CD4-positive, alpha-beta memory T cell (primary cell): ENCODE results near the gene ASIC4. TPM values are rescaled to one million over a fixed set of nuclear protein-coding genes. Genes with fewer than 3 reads are reported as not detected.
A peak's percentile ranks its signal among the peaks of the same experiment; 100 is the strongest.

ENCODE experiments used
- CTCF ChIA-PET: fragments of 350-600 bp; sonication (Branson Sonifier 250); formaldehyde crosslinking; loops from one replicate; lab custom pipeline; 2021; ENCODE audit warnings: inconsistent platforms; ENCODE audit not compliant: partially characterized antibody; lab: Charles Lee
- POLR2A ChIA-PET: fragments of 350-600 bp; sonication (Branson Sonifier 250); formaldehyde crosslinking; loops from one replicate; lab custom pipeline; 2021; ENCODE audit not compliant: partially characterized antibody; lab: Charles Lee
- DNase-seq, 5 donors: peaks; one replicate each; pipeline versions ENCODE4 v3.0.0 to v3.0.0-alpha.2; 2020 to 2022; ENCODE audit warnings: mixed read lengths in 1 of 5
- H3K27ac ChIP-seq: one replicate; pipeline ENCODE4 v1.7.0; 2013; ENCODE audit warnings: low read depth, low read length
- H3K27me3 ChIP-seq: 2 replicates; pipeline ENCODE4 v1.7.0; 2013; ENCODE audit warnings: mild to moderate bottlenecking, low read length, moderate library complexity; ENCODE audit not compliant: insufficient read depth
- H3K36me3 ChIP-seq: 2 replicates; pipeline ENCODE4 v1.7.0; 2013; ENCODE audit warnings: mild to moderate bottlenecking, low read length, moderate library complexity; ENCODE audit not compliant: insufficient read depth
- H3K4me1 ChIP-seq: 2 replicates; pipeline ENCODE4 v1.7.0; 2013; ENCODE audit warnings: mild to moderate bottlenecking, low read length, moderate library complexity; ENCODE audit not compliant: insufficient read depth
- H3K4me3 ChIP-seq, 2 donors: one replicate each; pipeline ENCODE4 v1.7.0; 2013; ENCODE audit warnings: low read length in 2 of 2, mild to moderate bottlenecking in 1 of 2
- H3K9me3 ChIP-seq, 2 donors: one replicate each; pipeline ENCODE4 v1.7.0; 2013; ENCODE audit warnings: low read length in 2 of 2, control low read depth in 1 of 2; ENCODE audit not compliant: control insufficient read depth in 1 of 2
- H3K27ac Mint-ChIP-seq, 7 donors: one replicate each; pipeline ENCODE4 v1.8.0; 2020 to 2021; ENCODE audit warnings: mixed read lengths in 7 of 7, mild to moderate bottlenecking in 6 of 7, inconsistent platforms in 3 of 7, moderate library complexity in 3 of 7
- H3K27me3 Mint-ChIP-seq, 2 donors: one replicate each; pipeline ENCODE4 v1.8.0; 2020 to 2021; ENCODE audit warnings: mixed read lengths in 2 of 2
- H3K36me3 Mint-ChIP-seq, 2 donors: one replicate each; pipeline ENCODE4 v1.8.0; 2020 to 2021; ENCODE audit warnings: mixed read lengths in 2 of 2, inconsistent platforms in 1 of 2, mild to moderate bottlenecking in 1 of 2
- H3K4me1 Mint-ChIP-seq, 4 donors: one replicate each; pipeline ENCODE4 v1.8.0; 2020 to 2021; ENCODE audit warnings: mixed read lengths in 4 of 4, mild to moderate bottlenecking in 1 of 4
- H3K4me3 Mint-ChIP-seq, 8 donors: one replicate each; pipeline ENCODE4 v1.8.0; 2020 to 2021; ENCODE audit warnings: mixed read lengths in 8 of 8, mild to moderate bottlenecking in 7 of 8, moderate library complexity in 6 of 8, inconsistent platforms in 3 of 8
- H3K9me3 Mint-ChIP-seq, 8 donors: one replicate each; pipeline ENCODE4 v1.8.0; 2020 to 2021; ENCODE audit warnings: mixed read lengths in 8 of 8, mild to moderate bottlenecking in 5 of 8, inconsistent platforms in 3 of 8, moderate library complexity in 1 of 8
- intact Hi-C: fragments of 100-400 bp; cut with micrococcal nuclease; formaldehyde crosslinking; loops from one replicate; pipeline ENCODE4 v1.15.1; 2023
- polyA plus RNA-seq, 2 donors: library from polyadenylated mRNA; unstranded; fragments of 300-500 nt; fragmentation: Illumina TruSeq; gene quantifications; one replicate each; pipeline ENCODE4 v1.2.3, GENCODE V29; 2021
- total RNA-seq, 2 experiments: library from RNA; stranded (reverse); gene quantifications; one replicate each; pipeline ENCODE4 v1.2.3, GENCODE V29; 2021

Gene ASIC4
- total and polyA plus RNA-seq, 4 experiments from 2014 or later = 0.09 to 0.22 TPM; not detected in 2

GRCh38 chr2:219470429-219470828 lies 43.9 kb upstream of the ASIC4 start:
- H3K9me3 Mint-ChIP-seq = peaks cover 0 to 2% (median 0%) of the 10 kb centered on the region in 8 donors
- Histone ChIP-seq H3K36me3 (no peaks in the 10 kb centered on the region), H3K4me3 (no peak overlapping the region), H3K27ac (no peak overlapping the region), H3K27me3 (no peaks in the 10 kb centered on the region), H3K4me1 (no peaks in the 10 kb centered on the region), H3K9me3 (no peaks in the 10 kb centered on the region)
- H3K27ac Mint-ChIP-seq = peak overlapping the region in 1 of 7 donors; percentile 60
- ChIA-PET POLR2A (no interaction called here), CTCF (interaction anchor here (10.5 kb wide), 1 partner anchor 59 kb away, joined by 57 read pairs; no protein-coding TSS in a partner anchor)
- H3K36me3 Mint-ChIP-seq = no peaks in the 10 kb centered on the region
- no peak overlapping the region for H3K4me3 Mint-ChIP-seq
- peaks cover 0 to 7% of the 10 kb centered on the region in 2 donors for H3K27me3 Mint-ChIP-seq
- no peaks in the 10 kb centered on the region for H3K4me1 Mint-ChIP-seq
- no peak for DNase-seq
- intact Hi-C loops = no loop called here

- H3K27me3 Mint-ChIP-seq = peaks cover 0 to 12% of the 10 kb centered on the region in 2 donors
- intact Hi-C loops = no loop called here
- no peaks in the 10 kb centered on the region for H3K9me3 ChIP-seq
- ChIA-PET CTCF (interaction anchor here (10.5 kb wide), 1 partner anchor 58 kb away, joined by 57 read pairs; no protein-coding TSS in a partner anchor), POLR2A (no interaction called here)
- peaks cover 0 to 6% (median 5%) of the 10 kb centered on the region in 4 donors for H3K4me1 Mint-ChIP-seq
- H3K27ac ChIP-seq = no peak overlapping the region
- DNase-seq = peak in 1 of 5 donors; percentile 25
- no peaks in the 10 kb centered on the region for H3K4me1 ChIP-seq
- H3K4me3 ChIP-seq = no peak overlapping the region
- H3K27ac Mint-ChIP-seq = no peak overlapping the region
- H3K9me3 Mint-ChIP-seq = peaks cover 0 to 2% (median 0%) of the 10 kb centered on the region in 8 donors
- H3K27me3 ChIP-seq = no peaks in the 10 kb centered on the region
- no peaks in the 10 kb centered on the region for H3K36me3 Mint-ChIP-seq
- H3K36me3 ChIP-seq = no peaks in the 10 kb centered on the region
- H3K4me3 Mint-ChIP-seq = no peak overlapping the region
Measured at GRCh38 chr2:219471476-219472371, 42.6 kb upstream of the ASIC4 start.

- H3K4me3 Mint-ChIP-seq = no peak overlapping the region
- H3K4me3 ChIP-seq = no peak overlapping the region
- no peak overlapping the region for H3K27ac ChIP-seq
- H3K27me3 ChIP-seq = no peaks in the 10 kb centered on the region
- H3K27ac Mint-ChIP-seq = no peak overlapping the region
- H3K4me1 ChIP-seq = no peaks in the 10 kb centered on the region
- no peaks in the 10 kb centered on the region for H3K9me3 ChIP-seq
- no peaks in the 10 kb centered on the region for H3K36me3 Mint-ChIP-seq
- H3K36me3 ChIP-seq = no peaks in the 10 kb centered on the region
- H3K27me3 Mint-ChIP-seq = peaks cover 0 to 12% of the 10 kb centered on the region in 2 donors
- peaks cover 0 to 6% (median 5%) of the 10 kb centered on the region in 4 donors for H3K4me1 Mint-ChIP-seq
- POLR2A ChIA-PET = no interaction called here
- intact Hi-C loops = no loop called here
- CTCF ChIA-PET = interaction anchor here (10.5 kb wide), 1 partner anchor 57 kb away, joined by 57 read pairs; no protein-coding TSS in a partner anchor
- DNase-seq = peak in 1 of 5 donors; percentile 32
- peaks cover 0 to 2% (median 0%) of the 10 kb centered on the region in 8 donors for H3K9me3 Mint-ChIP-seq
Measured at GRCh38 chr2:219472629-219473187, 41.6 kb upstream of the ASIC4 start.

- H3K27ac Mint-ChIP-seq = no peak overlapping the region
- Histone ChIP-seq H3K4me1 (no peaks in the 10 kb centered on the region), H3K9me3 (no peaks in the 10 kb centered on the region), H3K27ac (no peak overlapping the region), H3K4me3 (no peak overlapping the region), H3K27me3 (no peaks in the 10 kb centered on the region), H3K36me3 (no peaks in the 10 kb centered on the region)
- no peaks in the 10 kb centered on the region for H3K36me3 Mint-ChIP-seq
- peaks cover 0 to 6% (median 5%) of the 10 kb centered on the region in 4 donors for H3K4me1 Mint-ChIP-seq
- H3K4me3 Mint-ChIP-seq = no peak overlapping the region
- peaks cover 0 to 2% (median 0%) of the 10 kb centered on the region in 8 donors for H3K9me3 Mint-ChIP-seq
- ChIA-PET POLR2A (no interaction called here), CTCF (interaction anchor here (1.2 to 10.5 kb wide), 3 partner anchors 22 to 56 kb away, joined by 3 to 57 read pairs (median 4); a partner anchor contains a TSS)
- H3K27me3 Mint-ChIP-seq = peaks cover 0 to 12% of the 10 kb centered on the region in 2 donors
- intact Hi-C loops = no loop called here
- peak in 1 of 5 donors; percentile 19 for DNase-seq
Measured at GRCh38 chr2:219473511-219473910, 40.8 kb upstream of the ASIC4 start.

GRCh38 chr2:219474285-219475060 lies 39.8 kb upstream of the ASIC4 start:
- peaks cover 0 to 2% (median 0%) of the 10 kb centered on the region in 8 donors for H3K9me3 Mint-ChIP-seq
- DNase-seq = peak in 1 of 5 donors; percentile 4
- Histone ChIP-seq H3K27me3 (no peaks in the 10 kb centered on the region), H3K27ac (no peak overlapping the region), H3K4me1 (no peaks in the 10 kb centered on the region), H3K4me3 (no peak overlapping the region), H3K36me3 (no peaks in the 10 kb centered on the region), H3K9me3 (no peaks in the 10 kb centered on the region)
- H3K4me3 Mint-ChIP-seq = no peak overlapping the region
- no peaks in the 10 kb centered on the region for H3K36me3 Mint-ChIP-seq
- CTCF ChIA-PET = interaction anchor here (0.7 to 10.5 kb wide), 5 partner anchors 21 to 130 kb away, joined by 3 to 57 read pairs (median 3); partner anchors contain the start of gene GMPPA
- POLR2A ChIA-PET = no interaction called here
- no peak overlapping the region for H3K27ac Mint-ChIP-seq
- intact Hi-C loops = no loop called here
- peaks cover 0 to 12% of the 10 kb centered on the region in 2 donors for H3K27me3 Mint-ChIP-seq
- peaks cover 0 to 6% (median 5%) of the 10 kb centered on the region in 4 donors for H3K4me1 Mint-ChIP-seq

- H3K27me3 Mint-ChIP-seq = peaks cover 0 to 12% of the 10 kb centered on the region in 2 donors
- peaks cover 0 to 2% (median 0%) of the 10 kb centered on the region in 8 donors for H3K9me3 Mint-ChIP-seq
- H3K4me1 ChIP-seq = no peaks in the 10 kb centered on the region
- H3K27me3 ChIP-seq = no peaks in the 10 kb centered on the region
- no peak overlapping the region for H3K4me3 Mint-ChIP-seq
- no peak overlapping the region for H3K27ac Mint-ChIP-seq
- ChIA-PET POLR2A (no interaction called here), CTCF (interaction anchor here (0.7 to 10.5 kb wide), 3 partner anchors 24 to 54 kb away, joined by 3 to 57 read pairs (median 3); partner anchors contain the start of gene GMPPA)
- H3K36me3 Mint-ChIP-seq = no peaks in the 10 kb centered on the region
- DNase-seq = peak in 1 of 5 donors; percentile 19
- H3K27ac ChIP-seq = no peak overlapping the region
- H3K36me3 ChIP-seq = no peaks in the 10 kb centered on the region
- no peak overlapping the region for H3K4me3 ChIP-seq
- no peaks in the 10 kb centered on the region for H3K9me3 ChIP-seq
- peaks cover 0 to 6% (median 5%) of the 10 kb centered on the region in 4 donors for H3K4me1 Mint-ChIP-seq
- intact Hi-C loops = no loop called here
Measured at GRCh38 chr2:219475278-219475677, 39.0 kb upstream of the ASIC4 start.
